HG03354 (cell line): ENCODE measurements around the gene SIPA1L2.

Experiments
- ATAC-seq: cut with Tn5 transposase; IDR thresholded peaks from one replicate; pipeline ENCODE4 v1.9.1; 2021; ENCODE audit warnings: mild to moderate bottlenecking; ENCODE audit not compliant: unreplicated experiment, poor library complexity, severe bottlenecking

The SIPA1L2 gene, protein sequence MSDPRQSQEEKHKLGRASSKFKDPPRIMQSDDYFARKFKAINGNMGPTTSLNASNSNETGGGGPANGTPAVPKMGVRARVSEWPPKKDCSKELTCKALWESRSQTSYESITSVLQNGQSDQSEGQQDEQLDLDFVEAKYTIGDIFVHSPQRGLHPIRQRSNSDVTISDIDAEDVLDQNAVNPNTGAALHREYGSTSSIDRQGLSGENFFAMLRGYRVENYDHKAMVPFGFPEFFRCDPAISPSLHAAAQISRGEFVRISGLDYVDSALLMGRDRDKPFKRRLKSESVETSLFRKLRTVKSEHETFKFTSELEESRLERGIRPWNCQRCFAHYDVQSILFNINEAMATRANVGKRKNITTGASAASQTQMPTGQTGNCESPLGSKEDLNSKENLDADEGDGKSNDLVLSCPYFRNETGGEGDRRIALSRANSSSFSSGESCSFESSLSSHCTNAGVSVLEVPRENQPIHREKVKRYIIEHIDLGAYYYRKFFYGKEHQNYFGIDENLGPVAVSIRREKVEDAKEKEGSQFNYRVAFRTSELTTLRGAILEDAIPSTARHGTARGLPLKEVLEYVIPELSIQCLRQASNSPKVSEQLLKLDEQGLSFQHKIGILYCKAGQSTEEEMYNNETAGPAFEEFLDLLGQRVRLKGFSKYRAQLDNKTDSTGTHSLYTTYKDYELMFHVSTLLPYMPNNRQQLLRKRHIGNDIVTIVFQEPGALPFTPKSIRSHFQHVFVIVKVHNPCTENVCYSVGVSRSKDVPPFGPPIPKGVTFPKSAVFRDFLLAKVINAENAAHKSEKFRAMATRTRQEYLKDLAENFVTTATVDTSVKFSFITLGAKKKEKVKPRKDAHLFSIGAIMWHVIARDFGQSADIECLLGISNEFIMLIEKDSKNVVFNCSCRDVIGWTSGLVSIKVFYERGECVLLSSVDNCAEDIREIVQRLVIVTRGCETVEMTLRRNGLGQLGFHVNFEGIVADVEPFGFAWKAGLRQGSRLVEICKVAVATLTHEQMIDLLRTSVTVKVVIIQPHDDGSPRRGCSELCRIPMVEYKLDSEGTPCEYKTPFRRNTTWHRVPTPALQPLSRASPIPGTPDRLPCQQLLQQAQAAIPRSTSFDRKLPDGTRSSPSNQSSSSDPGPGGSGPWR (N-terminal part only)

GRCh38 chr1:232630047-232630893 is at the start of gene SIPA1L2:
Gene SIPA1L2 (minus strand): TSS chr1:232630133. CDS start chr1:232515339, 114,794 bp downstream.
- ATAC-seq = peak; percentile 96

DNA sequence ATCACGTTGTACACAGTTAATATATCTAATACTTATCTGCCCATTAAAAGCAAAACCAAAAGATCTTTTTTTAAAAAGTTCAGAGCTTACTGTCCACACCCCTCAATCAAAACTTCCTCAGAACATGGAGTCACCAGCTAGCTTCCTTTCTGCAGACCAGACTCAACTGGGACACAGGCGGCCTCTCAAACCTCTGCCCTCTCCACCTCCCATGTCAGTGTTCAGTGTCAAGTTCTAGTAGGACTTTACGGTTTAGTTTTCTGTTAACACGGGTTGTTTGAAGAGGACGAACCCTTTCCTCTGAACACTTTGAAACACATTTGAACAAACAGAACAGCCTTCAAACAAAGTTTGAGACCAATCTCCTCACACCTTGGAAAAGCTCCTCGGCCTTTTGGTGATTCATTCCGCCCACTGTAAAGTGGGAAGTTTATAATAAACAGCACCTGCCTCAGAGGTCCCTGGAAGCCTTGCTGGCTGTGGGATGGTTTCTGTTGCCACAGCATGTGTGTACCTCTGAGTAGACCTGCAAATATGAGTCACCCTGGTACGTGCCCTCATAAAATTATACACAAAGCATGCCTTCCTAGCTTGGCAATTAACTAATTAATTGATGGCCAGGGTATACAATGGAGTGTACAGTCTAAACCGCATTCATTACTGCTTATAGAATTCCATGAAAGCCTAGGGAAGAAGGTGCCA is 48.4 kb upstream of the SIPA1L2 start:
- ATAC-seq = no peak

GRCh38 chr1:232676307-232676706 is 46.4 kb upstream of the SIPA1L2 start:
- ATAC-seq = no peak

GRCh38 chr1:232675898-232676297 is 46.0 kb upstream of the SIPA1L2 start:
- no peak for ATAC-seq

GRCh38 chr1:232675260-232675659 is 45.3 kb upstream of the SIPA1L2 start:
- ATAC-seq = no peak

- no peak for ATAC-seq
Observed at GRCh38 chr1:232673256-232673655, 43.3 kb upstream of the SIPA1L2 start.

GRCh38 chr1:232669981-232670747 is 40.2 kb upstream of the SIPA1L2 start:
- no peak for ATAC-seq

DNA sequence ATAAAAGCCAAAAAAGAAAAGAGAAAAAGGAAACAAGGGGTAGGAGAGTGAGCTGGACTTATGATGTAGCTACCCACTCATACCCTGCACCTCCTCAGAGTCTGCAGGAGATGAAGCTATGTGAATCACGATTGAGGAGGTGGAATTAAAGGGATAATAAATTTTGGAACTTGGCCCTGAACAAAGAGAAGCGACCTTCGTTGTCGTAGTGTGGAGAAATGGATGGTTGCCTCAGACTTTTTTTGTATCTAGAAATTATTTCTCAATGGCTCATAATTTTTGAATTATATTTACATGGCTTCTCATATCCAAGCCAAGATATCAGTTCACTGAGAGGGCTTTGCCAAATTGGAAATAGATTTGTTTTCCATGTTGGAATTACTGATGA is 37.8 kb upstream of the SIPA1L2 start:
- no peak for ATAC-seq

DNA sequence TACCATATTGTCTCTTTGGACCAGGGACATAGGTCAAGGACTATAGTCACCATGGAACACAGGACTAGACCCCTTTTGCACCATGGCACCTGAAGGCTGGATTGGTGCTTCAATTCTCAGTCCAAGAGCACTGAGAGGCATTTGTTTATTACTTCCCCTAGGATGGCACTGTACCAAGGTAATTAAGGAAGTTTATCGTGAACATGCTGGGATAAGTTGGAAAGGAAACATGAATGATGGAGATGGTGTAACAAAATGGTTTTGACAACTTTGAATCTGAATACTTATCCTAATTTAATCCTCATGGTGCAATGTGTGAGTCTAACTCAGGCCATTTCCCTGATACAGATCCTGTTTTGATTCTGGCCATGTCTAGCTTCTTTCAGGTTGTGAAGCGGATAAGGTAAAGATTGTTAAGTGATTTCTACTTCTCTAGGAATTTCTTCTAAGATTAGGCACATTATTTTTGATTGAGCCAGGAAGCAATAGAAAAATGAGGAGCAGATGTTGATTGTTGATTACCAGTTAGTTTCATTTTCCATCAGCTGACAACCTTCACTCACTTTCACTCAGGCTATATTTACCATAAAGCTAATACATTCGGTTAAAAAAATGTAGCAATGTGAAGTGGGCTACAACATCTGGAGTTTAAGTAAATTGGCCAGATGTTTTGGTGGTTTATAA is 37.3 kb upstream of the SIPA1L2 start:
- ATAC-seq = no peak

- no peak for ATAC-seq
Observed at GRCh38 chr1:232664844-232665777, 35.2 kb upstream of the SIPA1L2 start.

DNA sequence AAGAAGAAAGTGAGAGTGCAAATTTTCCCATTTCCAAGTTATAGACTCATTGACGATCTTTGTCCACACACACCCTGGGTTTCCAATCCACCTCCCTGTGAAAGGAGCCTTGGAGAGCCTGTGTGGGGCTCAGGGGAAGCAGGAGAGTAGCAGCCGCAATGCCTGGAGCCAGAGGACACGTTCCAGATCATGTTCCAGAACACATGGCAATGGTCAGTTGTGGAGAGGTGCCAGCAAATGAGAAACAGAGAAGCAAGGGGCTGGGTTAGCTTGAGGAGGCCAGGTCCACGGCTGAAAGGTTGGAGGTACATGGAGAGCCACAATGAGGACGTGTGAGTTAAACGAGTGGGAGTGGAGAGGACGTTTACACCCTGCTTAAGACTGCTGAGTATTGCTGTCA is 33.0 kb upstream of the SIPA1L2 start:
- no peak for ATAC-seq

DNA sequence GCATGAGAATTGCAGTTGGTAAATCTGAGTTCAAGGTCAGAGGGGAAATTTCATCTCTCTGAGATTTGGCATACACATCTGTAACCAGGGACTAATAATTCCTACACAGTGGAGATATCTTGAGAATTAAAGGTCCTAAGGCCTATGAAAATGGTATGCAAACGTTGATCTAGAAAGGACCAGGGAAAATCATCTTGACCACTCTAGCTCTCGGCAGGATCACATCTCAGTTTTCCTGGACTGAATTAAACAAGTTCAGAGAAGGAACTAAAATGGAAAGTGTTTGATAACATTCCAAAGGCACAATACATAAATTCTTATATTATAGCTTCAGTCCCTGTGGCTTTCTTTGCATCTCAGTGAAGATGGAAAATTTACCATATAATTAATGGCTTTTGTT is 28.5 kb upstream of the SIPA1L2 start:
- ATAC-seq = no peak

- no peak for ATAC-seq
Observed at GRCh38 chr1:232657426-232658005, 27.6 kb upstream of the SIPA1L2 start.

- no peak for ATAC-seq
Observed at GRCh38 chr1:232655746-232656085, 25.8 kb upstream of the SIPA1L2 start.

GRCh38 chr1:232655028-232655745 is 25.3 kb upstream of the SIPA1L2 start:
- peak; percentile 95 for ATAC-seq

DNA sequence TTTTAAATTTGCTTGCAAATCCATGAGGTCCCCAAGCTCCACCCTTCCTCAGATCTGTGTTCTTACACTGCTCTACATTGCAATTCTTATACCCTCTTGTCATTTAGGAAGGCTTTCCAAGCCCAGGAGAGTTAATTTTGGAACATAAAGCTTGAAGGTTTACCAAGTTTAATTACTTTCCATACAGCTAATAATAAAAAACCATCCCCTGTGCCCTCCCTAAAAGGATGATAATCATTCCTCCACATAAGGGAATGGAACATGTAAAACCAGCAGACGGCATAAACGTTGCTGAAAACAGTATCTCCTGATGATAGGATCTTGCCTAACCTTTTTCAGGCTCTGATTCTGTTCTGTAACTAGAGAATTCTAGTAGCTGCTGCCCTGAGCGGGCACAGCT is 23.9 kb upstream of the SIPA1L2 start:
- ATAC-seq = no peak
